Naive thymus-derived CD8-positive, alpha-beta T cell (primary cell): ENCODE measurements around the gene ID3. TPM values are rescaled to one million over a fixed set of nuclear protein-coding genes. Genes with fewer than 3 reads are reported as not detected.

Source experiments
- ATAC-seq, 2 donors: fragments of 150-1000 bp; cut with Tn5 transposase in 1 of 2; sonication (Bioruptor Pico), chemical (Tn5 transposase) in 1 of 2; 1 replicate in 1 of 2; 2 replicates in 1 of 2; pipeline ENCODE4 v1.10.0; 2021; ENCODE audit warnings: mild to moderate bottlenecking in 2 of 2, moderate library complexity in 2 of 2
- POLR2A ChIA-PET: fragments of 350-600 bp; sonication (Branson Sonifier 250); formaldehyde crosslinking; loops from one replicate; lab custom pipeline; 2021; ENCODE audit warnings: antibody characterized with exemption; lab: Charles Lee
- DNase-seq, 10 donors: peaks; one replicate each; pipeline versions ENCODE4 v3.0.0 to v3.0.0-alpha.2; 2020 to 2022
- H3K27ac Mint-ChIP-seq, 10 donors: one replicate each; pipeline ENCODE4 v1.8.0; 2020 to 2022; ENCODE audit warnings: mild to moderate bottlenecking in 10 of 10, mixed read lengths in 10 of 10, moderate library complexity in 4 of 10, inconsistent platforms in 1 of 10
- H3K27me3 Mint-ChIP-seq, 5 donors: one replicate each; pipeline ENCODE4 v1.8.0; 2021 to 2022; ENCODE audit warnings: mixed read lengths in 5 of 5
- H3K36me3 Mint-ChIP-seq, 3 donors: one replicate each; pipeline ENCODE4 v1.8.0; 2020 to 2022; ENCODE audit warnings: mixed read lengths in 3 of 3, mild to moderate bottlenecking in 2 of 3, inconsistent platforms in 1 of 3
- H3K4me1 Mint-ChIP-seq, 4 donors: one replicate each; pipeline ENCODE4 v1.8.0; 2021 to 2022; ENCODE audit warnings: mixed read lengths in 4 of 4
- H3K4me3 Mint-ChIP-seq, 10 donors: one replicate each; pipeline ENCODE4 v1.8.0; 2020 to 2022; ENCODE audit warnings: mild to moderate bottlenecking in 10 of 10, mixed read lengths in 10 of 10, moderate library complexity in 6 of 10, inconsistent platforms in 1 of 10
- H3K9me3 Mint-ChIP-seq, 9 donors: one replicate each; pipeline ENCODE4 v1.8.0; 2020 to 2022; ENCODE audit warnings: mixed read lengths in 9 of 9, mild to moderate bottlenecking in 3 of 9, inconsistent platforms in 1 of 9, moderate library complexity in 1 of 9
- polyA plus RNA-seq, 3 donors: library from polyadenylated mRNA; unstranded; fragments of 300-500 nt; fragmentation: Illumina TruSeq; gene quantifications; one replicate each; pipeline ENCODE4 v1.2.3, GENCODE V29; 2021
- total RNA-seq, 8 experiments: library from RNA in 2 of 8; stranded (reverse) in 2 of 8; gene quantifications; one replicate each; pipeline ENCODE4 v1.2.3 and lab custom pipeline; 2021 to 2026

ID3 gene
- total and polyA plus RNA-seq, 5 experiments from 2014 or later: 2.7 to 64.8 (median 10.0) TPM

DNA sequence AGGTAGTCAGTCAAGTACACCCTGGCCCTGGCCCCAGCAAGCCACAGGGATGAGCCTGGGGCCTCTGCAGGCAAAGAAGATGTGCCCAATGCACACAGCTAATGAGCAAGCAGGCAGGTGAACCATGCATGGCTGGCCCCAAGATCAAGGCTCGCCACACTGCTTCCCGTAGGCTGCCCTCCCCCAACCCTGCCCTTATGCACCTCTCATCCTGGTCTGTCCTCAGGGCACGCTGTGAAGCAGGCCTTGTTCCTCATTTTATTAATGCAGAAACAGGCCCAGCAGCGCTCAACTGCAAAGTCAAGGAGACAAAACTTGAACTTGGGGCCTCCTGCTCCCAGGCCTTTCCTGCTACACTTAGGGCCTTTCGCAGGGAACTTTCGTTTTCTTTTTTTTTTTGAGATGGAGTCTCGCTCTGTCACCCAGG, 35.6 kb upstream of the ID3 start:
- peak overlapping the region; percentile 58 to 98 (median 92) for H3K27ac Mint-ChIP-seq
- peak overlapping the region in 9 of 10 donors; percentile 7 to 71 (median 54) for H3K4me3 Mint-ChIP-seq

DNA sequence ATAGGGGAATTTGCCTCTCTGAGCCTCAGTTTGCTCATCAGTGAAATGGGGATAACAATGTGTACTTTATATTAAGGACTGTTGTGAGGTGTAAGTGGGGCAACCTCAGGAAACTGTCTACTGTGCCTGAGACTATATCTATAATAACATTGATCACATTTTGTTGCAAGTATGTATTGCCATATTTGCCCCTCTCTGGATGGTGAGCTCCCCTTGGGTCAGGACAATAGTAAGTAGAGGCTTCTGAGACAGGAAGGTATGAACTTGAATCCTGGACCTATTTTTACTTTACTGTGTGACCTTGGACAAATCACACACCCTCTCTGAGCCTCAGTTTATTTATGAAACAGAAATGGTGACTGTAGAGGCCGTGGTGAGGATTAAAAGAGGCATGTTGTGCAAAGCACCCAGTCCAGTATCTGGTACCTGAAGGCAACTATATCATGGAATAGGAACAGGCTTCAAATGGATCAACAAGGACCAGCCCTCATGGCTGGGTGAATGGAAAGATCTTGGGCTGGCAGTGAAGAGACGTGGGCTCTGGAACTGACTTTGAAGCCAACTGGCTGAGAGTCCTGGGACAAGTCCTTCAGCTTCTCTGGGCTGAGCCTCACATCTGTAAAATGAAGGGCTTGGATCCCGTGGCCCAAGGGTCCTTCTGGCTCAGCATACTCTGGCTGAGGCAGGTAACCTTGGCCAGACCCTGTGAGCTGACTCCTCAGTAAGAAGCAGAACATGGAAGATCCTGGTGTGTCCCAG, 35.0 kb upstream of the ID3 start:
- POLR2A ChIA-PET: interaction anchor here (0.6 to 5.2 kb wide), 11 partner anchors 7 to 43 kb away, joined by 3 to 61 read pairs (median 5); no protein-coding TSS in a partner anchor
- Mint-ChIP-seq H3K9me3 (no peaks in the 10 kb centered on the region), H3K27ac (peak overlapping the region; percentile 56 to 98 (median 90)), H3K27me3 (no peaks in the 10 kb centered on the region), H3K36me3 (no peaks in the 10 kb centered on the region), H3K4me1 (peaks cover 46 to 100% (median 91%) of the 10 kb centered on the region in 4 donors), H3K4me3 (peak overlapping the region in 6 of 10 donors; percentile 21 to 71 (median 52))
- ATAC-seq (no peak), DNase-seq (no peak)

More for the DNA sequence above, 35.6 kb upstream of the ID3 start:
- Mint-ChIP-seq H3K4me1 (peaks cover 49 to 98% (median 93%) of the 10 kb centered on the region in 4 donors), H3K9me3 (no peaks in the 10 kb centered on the region), H3K36me3 (no peaks in the 10 kb centered on the region), H3K27me3 (no peaks in the 10 kb centered on the region)
- POLR2A ChIA-PET: interaction anchor here (1.3 to 5.2 kb wide), 3 partner anchors 24 to 39 kb away, joined by 5 to 46 read pairs (median 5); no protein-coding TSS in a partner anchor
- DNase-seq: no peak
- ATAC-seq: peak in 1 of 2 donors; percentile 37

DNA sequence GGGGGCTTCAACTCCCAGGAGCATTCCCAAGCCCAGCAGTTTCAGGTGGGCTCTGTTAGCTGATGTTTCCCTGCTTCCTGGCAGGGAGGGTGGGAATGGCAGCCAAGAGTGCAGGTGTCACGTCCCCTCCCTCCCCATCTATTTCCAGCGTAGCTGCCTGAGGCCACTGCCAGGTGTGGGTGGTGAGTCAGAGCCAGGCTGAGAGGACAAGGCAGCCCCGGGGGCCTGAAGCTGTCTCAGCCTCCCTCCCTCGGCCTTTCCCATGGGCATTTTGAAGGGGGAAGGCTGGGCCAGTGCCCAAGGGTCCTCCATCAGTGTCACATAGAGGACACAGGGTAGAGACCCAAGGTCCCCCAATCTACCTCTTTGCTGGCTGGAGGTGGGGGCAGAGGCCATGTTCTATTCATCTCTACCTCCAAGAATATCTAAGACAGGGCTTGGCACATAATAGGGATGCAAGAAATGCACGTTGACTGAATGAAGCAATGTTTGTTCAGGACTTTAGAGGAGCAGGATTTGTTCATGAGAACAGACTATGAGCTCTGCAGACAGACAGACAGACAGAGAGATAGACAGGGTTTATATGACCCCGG, 34.4 kb upstream of the ID3 start:
- POLR2A ChIA-PET: interaction anchor here (0.5 to 5.2 kb wide), 13 partner anchors 7 to 53 kb away, joined by 3 to 61 read pairs (median 5); partner anchors contain the start of gene ID3
- Mint-ChIP-seq H3K4me1 (peaks cover 47 to 100% (median 87%) of the 10 kb centered on the region in 4 donors), H3K4me3 (peak overlapping the region in 3 of 10 donors; percentile 21 to 69 (median 22)), H3K36me3 (no peaks in the 10 kb centered on the region), H3K27ac (peak overlapping the region; percentile 19 to 98 (median 90)), H3K9me3 (no peaks in the 10 kb centered on the region), H3K27me3 (no peaks in the 10 kb centered on the region)
- DNase-seq: no peak
- no peak for ATAC-seq

DNA sequence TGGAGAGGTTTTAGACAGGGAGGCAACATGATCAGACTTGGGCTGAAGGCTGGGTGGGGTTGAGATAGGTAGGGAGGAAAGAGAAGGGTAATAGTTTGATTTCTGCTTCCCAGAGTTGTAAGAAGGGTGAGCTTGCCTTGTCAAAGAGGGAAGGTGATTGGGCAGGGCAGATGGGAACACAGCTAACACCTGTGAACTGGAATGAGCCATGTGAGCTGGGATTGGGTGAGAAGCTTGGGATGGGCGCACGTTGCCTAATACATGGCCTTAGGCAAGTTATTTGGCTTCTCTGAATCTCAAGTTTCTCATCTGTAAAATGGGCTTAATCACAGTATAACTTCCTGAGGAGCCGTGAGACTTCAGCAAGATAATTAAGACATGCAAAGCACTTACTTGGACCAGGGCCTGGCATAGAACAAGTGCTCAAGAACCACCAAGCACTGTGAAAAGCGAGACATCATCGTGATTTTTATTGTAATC, 33.8 kb upstream of the ID3 start:
- peak overlapping the region in 5 of 10 donors; percentile 5 to 64 (median 15) for H3K4me3 Mint-ChIP-seq
- H3K4me1 Mint-ChIP-seq: peaks cover 50 to 98% (median 84%) of the 10 kb centered on the region in 4 donors
- H3K36me3 Mint-ChIP-seq: no peaks in the 10 kb centered on the region
- H3K27ac Mint-ChIP-seq: peak overlapping the region in 9 of 10 donors; percentile 10 to 98 (median 82)
- H3K27me3 Mint-ChIP-seq: no peaks in the 10 kb centered on the region
- POLR2A ChIA-PET: interaction anchor here (0.5 to 5.2 kb wide), 11 partner anchors 8 to 52 kb away, joined by 3 to 61 read pairs (median 11); partner anchors contain the start of gene ID3
- DNase-seq (no peak), ATAC-seq (no peak)
- no peaks in the 10 kb centered on the region for H3K9me3 Mint-ChIP-seq

DNA sequence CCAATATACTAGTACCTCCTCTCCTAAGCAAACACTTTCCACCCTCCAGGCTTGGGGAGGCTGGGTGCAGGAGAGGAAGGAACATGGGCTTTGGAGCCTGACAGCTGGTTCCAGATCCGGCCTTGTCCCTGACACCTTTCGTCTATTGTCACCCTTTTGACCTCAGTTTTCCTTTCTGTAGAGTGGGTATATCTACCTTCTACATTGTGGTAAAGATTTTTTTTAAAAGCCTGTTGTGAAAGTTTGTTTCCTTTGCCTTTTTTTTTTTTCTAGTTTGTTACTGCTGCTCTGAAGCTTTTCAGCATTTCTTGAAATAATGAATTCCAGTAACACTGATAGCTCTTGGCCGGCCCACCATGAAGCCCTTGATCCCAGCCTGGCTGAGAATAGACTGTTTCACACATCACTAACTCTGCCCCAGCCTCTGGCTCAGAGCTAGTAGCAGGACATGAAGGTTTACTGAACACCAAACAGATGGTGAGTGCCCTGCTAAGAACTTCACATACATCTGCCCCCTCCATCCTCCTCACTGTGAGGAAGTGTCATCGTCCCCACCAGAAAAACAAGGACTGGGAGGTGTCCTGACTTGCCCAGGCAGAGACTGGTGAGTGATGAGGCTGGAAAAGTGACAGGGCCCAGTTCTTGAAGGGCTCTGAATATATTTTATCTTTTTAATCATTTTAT, 33.0 kb upstream of the ID3 start:
- H3K4me3 Mint-ChIP-seq: peak overlapping the region; percentile 6 to 70 (median 52)
- H3K27ac Mint-ChIP-seq: peak overlapping the region; percentile 63 to 95 (median 82)
- H3K27me3 Mint-ChIP-seq: no peaks in the 10 kb centered on the region
- no peaks in the 10 kb centered on the region for H3K9me3 Mint-ChIP-seq
- POLR2A ChIA-PET: interaction anchor here (0.7 to 5.2 kb wide), 14 partner anchors 9 to 45 kb away, joined by 3 to 61 read pairs (median 8); partner anchors contain the start of gene ID3
- peaks cover 43 to 91% (median 78%) of the 10 kb centered on the region in 4 donors for H3K4me1 Mint-ChIP-seq
- ATAC-seq: no peak
- no peak for DNase-seq
- H3K36me3 Mint-ChIP-seq: no peaks in the 10 kb centered on the region

DNA sequence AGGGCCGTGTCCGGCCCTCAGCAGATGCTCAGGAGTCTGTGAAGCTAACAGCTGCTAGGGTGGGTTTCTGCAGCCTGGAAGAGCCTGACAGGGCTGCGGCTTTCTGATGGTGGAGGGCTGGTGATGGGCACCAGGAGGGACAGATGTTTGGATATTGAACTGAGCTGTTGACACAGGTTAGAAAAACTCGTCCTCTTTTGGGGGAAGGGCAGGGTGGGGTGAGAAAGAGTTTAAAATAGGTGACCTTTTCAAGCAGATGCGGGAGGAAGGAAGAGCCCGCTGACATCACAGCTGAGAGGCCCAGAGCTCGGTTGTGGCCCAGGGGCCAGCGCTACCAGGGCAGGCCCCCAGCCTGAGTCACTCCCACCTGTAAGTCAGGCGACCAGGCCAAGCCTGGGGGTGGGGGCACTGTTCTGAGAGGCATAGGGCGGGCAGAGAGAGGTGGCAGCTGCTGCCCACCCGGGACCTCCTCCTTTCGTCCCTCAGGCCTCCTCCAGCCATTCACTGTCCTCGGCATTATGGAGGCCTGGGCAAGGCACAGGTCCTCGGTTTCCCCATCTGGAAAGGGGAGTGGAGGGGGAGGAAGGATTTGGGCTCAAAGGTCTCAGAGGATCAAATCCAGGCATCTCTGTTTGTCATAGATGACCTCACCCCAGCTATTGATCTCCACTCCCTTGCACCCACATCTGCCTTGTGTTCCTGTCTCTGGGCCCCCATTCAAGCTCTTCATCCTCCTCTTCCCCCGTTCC, 32.3 kb upstream of the ID3 start:
- Mint-ChIP-seq H3K27me3 (no peaks in the 10 kb centered on the region), H3K4me1 (peaks cover 38 to 84% (median 71%) of the 10 kb centered on the region in 4 donors), H3K27ac (peak overlapping the region; percentile 67 to 95 (median 84)), H3K4me3 (peak overlapping the region; percentile 6 to 70 (median 58)), H3K36me3 (no peaks in the 10 kb centered on the region), H3K9me3 (no peaks in the 10 kb centered on the region)
- POLR2A ChIA-PET: interaction anchor here (0.7 to 5.2 kb wide), 17 partner anchors 9 to 45 kb away, joined by 3 to 61 read pairs (median 7); partner anchors contain the start of gene ID3
- ATAC-seq (peak; percentile 43 to 60), DNase-seq (peak in 2 of 10 donors; percentile 49 to 79)

DNA sequence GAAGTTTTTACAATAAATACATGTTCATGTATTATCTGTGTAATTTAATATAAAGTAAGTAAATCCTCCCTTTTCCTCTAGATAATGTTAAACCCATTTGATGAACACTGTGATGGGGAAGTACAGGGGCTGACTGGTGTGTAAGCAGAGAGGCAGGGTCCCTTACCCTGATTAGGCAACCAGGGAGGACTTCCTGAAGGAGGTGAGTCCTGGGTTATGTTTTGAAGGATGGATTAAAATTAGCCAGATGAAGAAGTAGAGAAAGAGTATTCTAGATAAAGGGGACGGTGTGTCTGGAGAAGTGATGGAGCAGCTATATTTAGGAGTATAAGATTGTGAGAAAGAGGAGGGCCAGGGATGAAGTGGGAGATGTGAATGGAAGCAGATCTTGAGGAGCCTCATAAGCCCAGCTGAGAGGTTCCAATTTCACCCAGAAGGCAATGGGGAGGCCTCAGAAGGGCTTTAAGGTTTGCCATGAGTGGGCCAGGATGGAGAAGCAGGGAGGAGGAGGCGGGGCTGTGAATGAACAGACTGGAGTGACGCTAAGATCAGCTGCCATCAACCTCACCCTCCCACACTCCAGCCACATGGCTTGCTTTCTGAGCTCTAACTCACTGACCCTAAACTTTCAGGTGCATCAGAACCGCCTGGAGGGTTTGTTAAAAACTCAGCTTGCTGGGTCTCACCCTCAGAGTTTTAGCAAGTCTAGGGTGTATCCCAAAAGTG, 30.9 kb upstream of the ID3 start:
- POLR2A ChIA-PET: interaction anchor here (0.8 to 5.2 kb wide), 6 partner anchors 11 to 35 kb away, joined by 4 to 61 read pairs (median 26); no protein-coding TSS in a partner anchor
- no peaks in the 10 kb centered on the region for H3K36me3 Mint-ChIP-seq
- H3K9me3 Mint-ChIP-seq: no peaks in the 10 kb centered on the region
- DNase-seq: no peak
- no peak for ATAC-seq
- H3K27ac Mint-ChIP-seq: peak overlapping the region in 9 of 10 donors; percentile 23 to 91 (median 50)
- H3K4me3 Mint-ChIP-seq: peak overlapping the region in 6 of 10 donors; percentile 5 to 67 (median 23)
- peaks cover 33 to 72% (median 60%) of the 10 kb centered on the region in 4 donors for H3K4me1 Mint-ChIP-seq
- no peaks in the 10 kb centered on the region for H3K27me3 Mint-ChIP-seq

DNA sequence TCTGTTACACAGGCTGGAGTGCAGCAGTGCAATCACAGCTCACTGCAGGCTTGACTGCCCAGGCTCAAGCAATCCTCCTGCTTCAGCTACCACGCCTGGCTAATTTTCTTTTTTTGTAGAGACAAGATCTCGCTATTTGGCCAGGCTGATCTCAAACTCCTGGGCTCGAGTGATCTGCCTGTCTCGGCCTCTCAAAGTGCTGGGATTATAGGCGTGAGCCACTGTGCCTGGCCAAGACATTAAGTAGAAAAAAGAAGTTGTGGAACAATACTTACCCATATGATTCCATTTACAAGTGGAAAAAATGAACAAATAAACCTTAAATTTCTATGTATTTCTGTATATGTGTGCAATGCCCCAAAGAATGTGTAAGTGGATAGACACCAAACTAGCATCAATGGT, 30.3 kb upstream of the ID3 start:
- Mint-ChIP-seq H3K27ac (peak overlapping the region in 5 of 10 donors; percentile 23 to 91 (median 64)), H3K27me3 (no peaks in the 10 kb centered on the region), H3K9me3 (no peaks in the 10 kb centered on the region), H3K36me3 (no peaks in the 10 kb centered on the region), H3K4me3 (no peak overlapping the region), H3K4me1 (peaks cover 28 to 66% (median 53%) of the 10 kb centered on the region in 4 donors)
- POLR2A ChIA-PET: interaction anchor here (0.7 to 4.3 kb wide), 5 partner anchors 10 to 23 kb away, joined by 3 to 61 read pairs (median 4); no protein-coding TSS in a partner anchor
- DNase-seq: no peak
- no peak for ATAC-seq

DNA sequence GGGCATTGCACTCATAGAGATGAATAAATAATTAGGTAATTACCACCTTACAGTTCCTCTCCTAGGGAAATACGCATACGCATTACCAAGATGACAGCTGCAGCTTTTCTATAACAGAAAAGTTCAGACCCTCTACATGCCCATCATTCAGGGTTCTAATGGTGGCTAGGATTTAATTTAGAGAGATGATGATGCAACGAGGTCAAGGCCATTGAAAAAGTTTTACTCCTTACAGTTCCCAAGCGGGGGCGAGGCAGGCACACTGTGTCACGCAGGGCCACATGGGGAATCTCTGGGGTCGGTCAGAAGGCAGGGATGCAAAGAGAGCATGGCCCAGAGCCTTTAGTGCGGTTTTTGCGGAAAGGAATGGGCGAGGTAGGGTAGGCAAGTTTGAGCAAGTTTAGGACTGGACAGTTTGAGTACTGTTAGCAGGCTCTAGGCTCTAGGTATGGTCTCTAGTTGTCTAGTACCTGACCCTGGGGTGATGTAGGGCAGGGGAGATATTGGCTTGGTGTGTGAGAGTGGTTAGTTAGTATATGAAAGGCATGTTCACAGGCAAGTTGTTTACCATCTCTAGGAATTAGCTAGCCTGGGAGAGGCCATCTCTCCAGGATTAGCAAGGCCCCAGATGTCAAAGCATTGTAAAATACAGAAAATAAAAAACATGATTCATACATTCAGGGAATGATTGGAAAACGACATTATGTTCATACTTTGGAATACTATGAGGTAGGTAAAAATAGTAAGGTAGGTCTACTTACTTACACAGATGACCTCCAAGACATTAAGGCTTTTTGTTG, 29.6 kb upstream of the ID3 start:
- Mint-ChIP-seq H3K27me3 (no peaks in the 10 kb centered on the region), H3K9me3 (no peaks in the 10 kb centered on the region), H3K4me1 (peaks cover 27 to 59% (median 47%) of the 10 kb centered on the region in 4 donors), H3K36me3 (no peaks in the 10 kb centered on the region), H3K27ac (peak overlapping the region in 3 of 10 donors; percentile 23 to 91 (median 60)), H3K4me3 (peak overlapping the region in 1 of 10 donors; percentile 12)
- DNase-seq (no peak), ATAC-seq (no peak)
- POLR2A ChIA-PET: interaction anchor here (0.7 to 1.0 kb wide), 2 partner anchors 10 to 11 kb away, joined by 3 to 4 read pairs; no protein-coding TSS in a partner anchor
